Measurements from ENCODE around the gene SATL1. TPM values are rescaled to one million over a fixed set of nuclear protein-coding genes. Genes with fewer than 3 reads are reported as not detected.

Gene SATL1
- total and polyA plus RNA-seq, 9 of the 15 experiments (the other 6 are each of a cell fraction or from before 2014, with no cell fraction given): 0.03 to 0.07 (median 0.05) TPM; not detected in 3

- H3K79me2 ChIP-seq (ENCODE audit: control insufficient read depth, insufficient read depth, low read length): no peaks in the 10 kb centered on the region
- FAIRE-seq (no peak), ATAC-seq (no peak), DNase-seq (ENCODE audit: extremely low read depth in 1 of 4, low spot score in 3 of 4) (no peak)
- no peaks in the 10 kb centered on the region for H3K9me1 ChIP-seq (ENCODE audit: control insufficient read depth, insufficient read depth, low read length)
- no peak overlapping the region for H2AFZ ChIP-seq (ENCODE audit: low read depth, low read length)
- no peaks in the 10 kb centered on the region for H3K4me1 ChIP-seq (replicated peaks in 1 of 2; ENCODE audit: control insufficient read depth in 2 of 2, insufficient read depth in 2 of 2, low read length in 2 of 2)
- no peak overlapping the region for H3K27ac ChIP-seq (ENCODE audit: extremely low read depth, low read depth, low read length)
- no TSS peak for BruUV-seq (replicated peaks)
- in situ Hi-C loops (cut with MboI) (loop anchor here (25.0 kb wide), 1 partner anchor 423 kb away; no protein-coding TSS in a partner anchor), intact Hi-C loops (cut with micrococcal nuclease) (no loop called here)
- no peaks in the 10 kb centered on the region for H3K36me3 ChIP-seq (ENCODE audit: control insufficient read depth, insufficient read depth, low read length)
- no peak overlapping the region for H3K4me2 ChIP-seq (ENCODE audit: insufficient read depth, low read length)
- H3K4me3 ChIP-seq: no peak overlapping the region
- POLR2A ChIA-PET: no interaction called here
- TF ChIP-seq, protein P1, sequence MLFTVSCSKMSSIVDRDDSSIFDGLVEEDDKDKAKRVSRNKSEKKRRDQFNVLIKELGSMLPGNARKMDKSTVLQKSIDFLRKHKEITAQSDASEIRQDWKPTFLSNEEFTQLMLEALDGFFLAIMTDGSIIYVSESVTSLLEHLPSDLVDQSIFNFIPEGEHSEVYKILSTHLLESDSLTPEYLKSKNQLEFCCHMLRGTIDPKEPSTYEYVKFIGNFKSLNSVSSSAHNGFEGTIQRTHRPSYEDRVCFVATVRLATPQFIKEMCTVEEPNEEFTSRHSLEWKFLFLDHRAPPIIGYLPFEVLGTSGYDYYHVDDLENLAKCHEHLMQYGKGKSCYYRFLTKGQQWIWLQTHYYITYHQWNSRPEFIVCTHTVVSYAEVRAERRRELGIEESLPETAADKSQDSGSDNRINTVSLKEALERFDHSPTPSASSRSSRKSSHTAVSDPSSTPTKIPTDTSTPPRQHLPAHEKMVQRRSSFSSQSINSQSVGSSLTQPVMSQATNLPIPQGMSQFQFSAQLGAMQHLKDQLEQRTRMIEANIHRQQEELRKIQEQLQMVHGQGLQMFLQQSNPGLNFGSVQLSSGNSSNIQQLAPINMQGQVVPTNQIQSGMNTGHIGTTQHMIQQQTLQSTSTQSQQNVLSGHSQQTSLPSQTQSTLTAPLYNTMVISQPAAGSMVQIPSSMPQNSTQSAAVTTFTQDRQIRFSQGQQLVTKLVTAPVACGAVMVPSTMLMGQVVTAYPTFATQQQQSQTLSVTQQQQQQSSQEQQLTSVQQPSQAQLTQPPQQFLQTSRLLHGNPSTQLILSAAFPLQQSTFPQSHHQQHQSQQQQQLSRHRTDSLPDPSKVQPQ (CRISPR knock-in tag; IDR thresholded peaks at IDR 0.05; ENCODE audit: borderline replicate concordance): no peak
- TF ChIP-seq ZNF561 (CRISPR knock-in tag; conservative IDR thresholded peaks at IDR 0.05): no peak
- H4K20me1 ChIP-seq (replicated peaks; ENCODE audit: control insufficient read depth, insufficient read depth, low read length): no peaks in the 10 kb centered on the region
- no peak overlapping the region for H3K9ac ChIP-seq (ENCODE audit: insufficient read depth in 1 of 2, low read depth in 2 of 2, low read length in 2 of 2)
- CTCF ChIA-PET (ENCODE audit: low intra/inter-chr PET ratio): no interaction called here
- H3K27me3 ChIP-seq (ENCODE audit: control insufficient read depth in 2 of 2, insufficient read depth in 2 of 2, low read length in 2 of 2): no peaks in the 10 kb centered on the region
- no peaks in the 10 kb centered on the region for H3K9me3 ChIP-seq (replicated peaks; ENCODE audit: control insufficient read depth, insufficient read depth, low read depth, low read length)
- WGBS (ENCODE audit: insufficient coverage, low coverage, missing lambda C conversion rate): 0% methylated on average over 3 of the region's 3 CpGs
Measured at GRCh38 chrX:85114171-85114570, 129.4 kb downstream of the SATL1 start.

GRCh38 chrX:85113746-85114145, 129.8 kb downstream of the SATL1 start:
- no peaks in the 10 kb centered on the region for H3K36me3 ChIP-seq (ENCODE audit: control insufficient read depth, insufficient read depth, low read length)
- H3K9me1 ChIP-seq (ENCODE audit: control insufficient read depth, insufficient read depth, low read length): no peaks in the 10 kb centered on the region
- no peaks in the 10 kb centered on the region for H3K27me3 ChIP-seq (ENCODE audit: control insufficient read depth in 2 of 2, insufficient read depth in 2 of 2, low read length in 2 of 2)
- H3K9me3 ChIP-seq (replicated peaks; ENCODE audit: control insufficient read depth, insufficient read depth, low read depth, low read length): no peaks in the 10 kb centered on the region
- H4K20me1 ChIP-seq (replicated peaks; ENCODE audit: control insufficient read depth, insufficient read depth, low read length): no peaks in the 10 kb centered on the region
- ChIA-PET CTCF (ENCODE audit: low intra/inter-chr PET ratio) (no interaction called here), POLR2A (no interaction called here)
- H3K9ac ChIP-seq (ENCODE audit: insufficient read depth in 1 of 2, low read depth in 2 of 2, low read length in 2 of 2): no peak overlapping the region
- 0% methylated on average over 2 of the region's 2 CpGs for WGBS (ENCODE audit: insufficient coverage, low coverage, missing lambda C conversion rate)
- H3K4me3 ChIP-seq: no peak overlapping the region
- no peaks in the 10 kb centered on the region for H3K4me1 ChIP-seq (replicated peaks in 1 of 2; ENCODE audit: control insufficient read depth in 2 of 2, insufficient read depth in 2 of 2, low read length in 2 of 2)
- intact Hi-C loops (cut with micrococcal nuclease): no loop called here
- no peak overlapping the region for H2AFZ ChIP-seq (ENCODE audit: low read depth, low read length)
- no peaks in the 10 kb centered on the region for H3K79me2 ChIP-seq (ENCODE audit: control insufficient read depth, insufficient read depth, low read length)
- in situ Hi-C loops (cut with MboI): loop anchor here (25.0 kb wide), 1 partner anchor 424 kb away; no protein-coding TSS in a partner anchor
- DNase-seq (ENCODE audit: extremely low read depth in 1 of 4, low spot score in 3 of 4) (no peak), FAIRE-seq (no peak), ATAC-seq (no peak)
- BruUV-seq (replicated peaks): no TSS peak
- no peak overlapping the region for H3K27ac ChIP-seq (ENCODE audit: extremely low read depth, low read depth, low read length)
- no peak overlapping the region for H3K4me2 ChIP-seq (ENCODE audit: insufficient read depth, low read length)
- TF ChIP-seq CCNT2 (IDR thresholded peaks at IDR 0.05; ENCODE audit: borderline replicate concordance, extremely low read depth, insufficient read length, low read depth, low read length): no peak
- no peak for TF ChIP-seq CBFA2T2 (conservative IDR thresholded peaks at IDR 0.05)
- TF ChIP-seq TSHZ1 (CRISPR knock-in tag; IDR thresholded peaks at IDR 0.05): no peak
- TF ChIP-seq CSDE1 (IDR thresholded peaks at IDR 0.05): no peak
- no peak for TF ChIP-seq GABPB1 (CRISPR knock-in tag; IDR thresholded peaks at IDR 0.05)
- TF ChIP-seq FOXK2 (conservative IDR thresholded peaks at IDR 0.05 in 1 of 2, IDR thresholded peaks at IDR 0.05 in 1 of 2; ENCODE audit: low read depth in 2 of 2): no peak
- TF ChIP-seq MCM7 (IDR thresholded peaks at IDR 0.05): no peak
- no peak for TF ChIP-seq TEAD2 (tag; IDR thresholded peaks at IDR 0.05)
- no peak for TF ChIP-seq CREM (IDR thresholded peaks at IDR 0.05; ENCODE audit: low read depth)

Data from K562 (cell line).